NCI-H524 (cell line): ENCODE results near the gene PHACTR3.

ENCODE experiments used
- DNase-seq, 2 experiments: peaks; one replicate each; lab custom pipeline; 2025; lab: John Stamatoyannopoulos, UW

PHACTR3 gene

DNA sequence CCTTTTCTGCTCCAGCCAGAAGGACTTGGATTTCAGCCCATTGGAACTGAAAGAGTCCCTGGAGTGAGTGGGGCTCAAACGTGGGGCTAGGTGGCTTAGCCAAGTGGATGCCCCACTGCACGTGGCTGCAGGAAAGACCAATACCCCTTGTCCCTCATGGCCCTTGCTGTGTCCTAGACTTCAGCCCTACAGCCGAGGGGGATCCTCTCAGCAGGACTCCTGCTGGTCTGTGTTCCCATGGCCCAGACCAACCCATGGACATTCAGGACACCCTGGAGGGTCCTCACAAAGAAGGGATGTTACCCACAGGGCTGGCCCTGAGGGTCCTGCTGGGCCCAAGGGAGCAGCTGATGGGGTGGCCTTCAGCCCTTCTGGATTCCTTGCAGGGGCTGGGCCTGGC, 30.0 kb upstream of the PHACTR3 start:
- DNase-seq = no peak

DNA sequence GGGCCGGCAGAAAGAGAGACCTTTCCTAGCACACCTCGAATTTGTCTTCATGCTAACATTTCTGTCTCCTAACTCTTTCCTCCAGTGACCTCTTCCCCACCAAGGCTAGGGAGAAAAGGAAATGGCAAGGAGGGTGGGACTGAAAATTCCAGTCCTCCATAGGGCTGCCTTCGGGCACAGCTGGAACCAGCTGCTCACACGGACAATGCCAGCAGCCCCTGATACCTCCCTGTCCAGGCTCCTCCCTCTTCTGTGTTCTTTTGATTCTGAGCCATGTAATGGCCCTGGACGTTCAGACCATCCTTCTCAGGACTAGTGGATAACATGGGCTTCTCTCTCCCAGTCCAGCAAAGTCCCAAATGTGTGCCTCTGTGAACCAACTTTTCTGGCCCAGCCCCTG, 29.1 kb upstream of the PHACTR3 start:
- no peak for DNase-seq

GRCh38 chr20:59575653-59576052, 28.7 kb upstream of the PHACTR3 start:
- no peak for DNase-seq

DNA sequence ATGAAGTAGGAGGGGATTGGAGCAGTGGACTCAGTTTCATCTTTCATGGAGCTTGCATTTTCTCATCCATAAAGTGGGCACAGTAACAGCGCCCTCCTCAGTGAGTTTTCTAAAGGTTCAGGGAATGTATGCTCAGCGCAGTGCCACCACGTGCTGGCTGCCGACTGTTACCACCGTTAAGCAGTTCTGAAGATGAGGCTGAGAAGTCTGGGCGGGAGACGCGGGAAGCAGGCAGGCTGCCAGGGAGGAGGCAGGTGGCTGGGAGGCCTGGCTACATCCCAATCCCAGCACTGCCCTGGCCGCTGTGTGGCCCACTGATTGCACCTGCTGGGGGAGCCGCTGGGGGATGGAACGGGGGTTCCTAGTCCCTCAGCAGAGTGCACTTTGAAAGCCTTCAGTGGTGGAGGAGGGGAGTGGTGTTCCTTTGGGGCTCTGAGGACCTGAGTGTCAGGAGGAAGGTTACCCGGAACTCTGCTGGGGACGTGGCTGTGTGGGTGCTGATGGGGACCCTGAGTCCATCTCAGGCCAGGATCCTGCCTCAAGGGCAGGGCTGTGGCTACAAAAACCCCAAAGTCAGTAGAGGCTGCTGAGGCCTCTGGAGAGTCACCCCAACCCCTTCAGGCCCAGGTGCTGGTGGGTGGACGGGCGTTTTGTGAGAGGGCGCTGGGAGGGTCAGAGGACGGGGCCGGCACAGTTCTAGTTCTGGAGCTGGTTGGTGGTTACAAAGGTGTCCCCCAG, 28.0 kb upstream of the PHACTR3 start:
- peak; percentile 63 to 78 for DNase-seq

GRCh38 chr20:59577037-59577808, 27.1 kb upstream of the PHACTR3 start:
- no peak for DNase-seq

GRCh38 chr20:59577809-59578435, 26.4 kb upstream of the PHACTR3 start:
- DNase-seq = no peak

DNA sequence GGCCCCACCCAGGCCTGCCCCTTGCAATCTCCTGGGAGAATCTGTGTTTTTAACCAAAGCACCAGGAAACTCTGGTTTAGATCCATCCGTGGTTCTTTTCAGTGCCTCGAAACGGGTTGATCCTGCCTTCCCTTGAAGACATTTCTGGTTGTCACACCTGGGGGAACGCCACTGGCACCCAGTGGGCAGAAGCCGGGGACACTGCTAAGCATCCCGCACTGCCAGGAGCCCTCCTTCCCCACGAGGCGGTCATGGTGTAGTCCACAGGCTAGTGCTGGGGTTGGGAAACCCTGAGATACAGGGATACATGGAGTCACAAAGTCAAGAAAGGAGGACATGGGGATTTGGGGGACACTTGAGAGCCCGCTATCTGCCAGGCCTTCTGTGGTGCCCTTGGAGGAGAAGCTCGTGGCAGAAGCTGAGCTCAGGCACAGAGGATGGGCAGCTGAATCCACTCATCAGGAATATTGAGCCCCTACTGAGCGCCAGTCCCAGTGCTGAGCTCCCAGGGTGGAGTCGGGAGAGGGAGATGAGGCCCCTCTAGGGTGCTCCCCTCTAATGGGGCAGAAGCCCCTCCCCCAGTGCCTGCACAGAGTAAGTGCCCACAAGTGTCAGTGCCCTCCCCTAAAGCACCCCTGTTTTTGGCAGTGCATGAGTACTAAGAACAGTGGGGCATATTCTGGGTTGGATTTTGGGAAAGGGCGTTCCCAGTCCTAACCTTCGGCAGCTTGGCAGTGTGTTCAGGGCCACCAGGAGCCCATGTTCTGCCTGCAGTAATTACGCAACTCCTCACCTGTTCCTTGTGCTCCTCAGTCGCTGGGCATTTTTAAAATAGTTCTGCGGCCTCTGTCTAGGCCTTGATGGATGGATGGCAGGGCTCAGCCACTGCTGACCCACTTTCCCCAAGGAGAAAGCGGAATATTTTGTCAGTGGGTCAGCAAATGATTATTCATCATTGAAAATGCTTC, 25.6 kb upstream of the PHACTR3 start:
- DNase-seq = no peak

DNA sequence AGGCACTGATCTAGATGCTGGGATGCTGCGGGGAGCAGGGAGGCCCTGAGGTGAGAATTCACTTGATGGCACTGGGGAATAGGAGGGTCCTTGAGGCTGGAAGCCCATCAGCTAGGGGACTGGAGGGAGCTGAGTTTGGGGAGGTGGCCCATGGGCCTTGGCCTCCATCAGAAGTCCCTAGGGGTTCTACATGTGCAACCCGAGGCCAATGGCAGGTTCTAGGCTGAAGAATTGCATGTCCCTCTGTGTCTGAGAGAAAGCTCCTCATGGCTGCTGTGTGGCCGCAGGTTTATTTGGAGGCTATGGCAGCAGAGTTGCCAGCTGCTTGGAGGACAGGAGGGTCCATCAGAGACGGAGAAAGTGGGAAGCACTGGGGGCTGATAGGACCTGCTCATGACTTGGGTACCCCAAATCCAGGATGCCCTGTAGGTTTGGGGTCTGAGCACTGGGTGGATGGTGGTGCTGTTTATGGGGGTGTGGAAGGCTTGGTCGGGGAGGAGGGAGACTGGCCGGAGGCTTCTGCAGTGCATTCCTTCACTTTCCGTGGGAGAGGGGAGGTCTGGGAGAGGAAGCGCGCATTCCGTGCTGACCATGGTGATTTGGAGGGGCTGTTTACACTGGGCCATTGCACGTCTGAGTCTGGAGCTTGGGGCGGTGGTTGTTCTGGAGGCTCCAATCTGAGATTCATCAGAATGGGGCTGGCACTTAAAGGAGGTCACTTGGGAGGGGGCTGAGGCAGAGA, 24.8 kb upstream of the PHACTR3 start:
- DNase-seq = no peak

GRCh38 chr20:59580146-59580946, 24.0 kb upstream of the PHACTR3 start:
- peak in 1 of 2 experiments; percentile 53 for DNase-seq

DNA sequence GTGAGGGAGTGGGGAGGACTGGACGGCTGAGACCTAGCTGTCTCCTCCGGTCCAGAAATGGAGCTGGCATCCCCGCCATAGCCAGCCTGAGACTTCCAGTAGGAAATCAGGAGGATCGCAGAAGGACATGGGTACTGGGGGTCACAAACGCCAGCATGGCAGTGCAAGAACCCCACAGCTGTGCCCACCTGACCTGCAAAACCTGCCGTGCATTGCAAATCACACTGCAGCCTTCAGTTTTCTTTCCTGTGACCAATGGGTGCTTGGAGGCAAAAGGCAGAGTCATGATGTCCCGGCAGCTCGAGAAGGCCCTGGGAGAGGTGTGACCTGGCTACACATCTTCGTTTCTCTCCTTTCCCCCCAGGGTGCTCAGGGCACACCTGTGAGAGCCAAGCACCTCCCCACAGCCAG, 23.3 kb upstream of the PHACTR3 start:
- DNase-seq = no peak

GRCh38 chr20:59581993-59582679, 22.2 kb upstream of the PHACTR3 start:
- no peak for DNase-seq

GRCh38 chr20:59583428-59584277, 20.7 kb upstream of the PHACTR3 start:
- no peak for DNase-seq

- DNase-seq = peak in 1 of 2 experiments; percentile 30
Observed at GRCh38 chr20:59584278-59584925, 19.9 kb upstream of the PHACTR3 start.

DNA sequence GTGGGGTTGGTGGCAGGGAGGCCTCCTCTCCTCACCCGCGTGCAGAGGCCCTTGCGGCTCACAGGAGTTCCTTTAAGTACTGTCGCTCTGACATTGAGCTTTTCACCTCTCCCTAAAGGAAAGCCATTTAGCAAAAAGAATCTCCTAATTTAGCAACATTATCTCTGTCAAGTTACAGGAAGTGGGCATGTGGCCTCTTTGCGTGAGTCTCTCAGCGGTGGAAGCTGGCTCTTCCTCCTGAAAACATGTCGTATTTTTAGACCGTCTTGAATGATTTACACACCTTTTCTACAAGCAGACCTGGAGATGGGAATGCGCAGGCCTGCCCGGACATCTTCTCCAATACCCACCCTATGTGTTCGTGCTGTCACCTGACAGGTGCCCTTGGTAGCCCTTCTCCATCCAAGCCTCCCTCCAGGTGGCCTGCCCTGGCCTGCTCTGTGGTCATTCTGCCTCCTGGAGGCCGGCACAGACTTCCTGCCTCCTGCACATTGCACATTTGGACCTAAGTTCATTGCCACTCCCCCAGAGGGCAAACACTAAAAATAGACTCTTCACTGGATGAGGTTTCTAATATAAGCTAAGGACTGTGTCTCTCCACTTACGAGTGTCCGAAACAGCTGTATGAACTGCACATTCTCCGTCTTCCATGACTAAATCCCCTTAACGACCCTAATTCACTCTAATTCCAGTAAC, 18.5 kb upstream of the PHACTR3 start:
- peak in 1 of 2 experiments; percentile 42 for DNase-seq

GRCh38 chr20:59586613-59587012, 17.7 kb upstream of the PHACTR3 start:
- DNase-seq = no peak

GRCh38 chr20:59587570-59587969, 16.8 kb upstream of the PHACTR3 start:
- no peak for DNase-seq

DNA sequence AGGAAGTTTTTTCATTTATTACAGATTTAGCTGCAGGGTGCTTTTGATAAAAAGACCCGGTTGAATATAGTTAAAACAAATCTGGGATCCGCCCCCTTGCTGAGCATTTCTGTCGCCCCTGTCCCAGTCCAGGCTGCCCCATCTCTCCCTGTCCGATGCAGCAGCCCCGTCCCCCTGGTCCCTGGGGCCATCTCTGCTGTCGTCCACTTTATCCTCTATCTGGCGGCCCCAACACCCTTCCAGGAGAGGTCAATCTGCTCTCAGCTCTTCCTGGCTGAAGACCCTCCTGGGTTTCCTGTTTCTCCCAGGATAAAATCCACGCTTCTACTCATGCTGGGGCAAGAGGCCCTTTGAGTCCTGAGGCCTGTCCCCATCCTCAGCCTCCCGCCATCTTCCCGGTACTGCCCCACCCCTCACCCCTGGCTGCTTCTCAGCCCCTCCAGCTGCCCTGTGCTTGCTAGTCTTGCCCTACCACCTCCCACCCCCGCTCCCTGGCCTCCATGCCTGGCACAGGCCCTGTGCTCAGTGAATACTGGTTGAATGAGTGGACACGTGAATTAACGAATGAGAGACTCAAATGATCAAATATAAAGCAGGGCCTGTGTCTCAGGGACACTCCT, 16.0 kb upstream of the PHACTR3 start:
- no peak for DNase-seq
